NCI-H1092 treated with DMSO at 0.1 percent for 48 hours (cell line): Measurements from ENCODE around the gene ACBD3.

Source experiments
- DNase-seq: peaks from one replicate; lab custom pipeline; 2025; lab: John Stamatoyannopoulos, UW

ACBD3 gene

GRCh38 chr1:226201029-226201593 is 14.6 kb upstream of the ACBD3 start:
- no peak for DNase-seq

GRCh38 chr1:226199971-226200370 is 13.4 kb upstream of the ACBD3 start:
- no peak for DNase-seq

GRCh38 chr1:226195144-226195543 is 8.6 kb upstream of the ACBD3 start:
- DNase-seq: no peak

- DNase-seq: no peak
These were observed 839 bp upstream of the ACBD3 start for GRCh38 chr1:226187380-226187779.

GRCh38 chr1:226187019-226187322 is 430 bp upstream of the ACBD3 start:
- no peak for DNase-seq

- DNase-seq: no peak
These were observed 1.2 kb downstream of the ACBD3 start for GRCh38 chr1:226185141-226186036.

- DNase-seq: peak; percentile 8
These were observed 4.4 kb downstream of the ACBD3 start for GRCh38 chr1:226181996-226182714.

GRCh38 chr1:226176870-226177269 is 9.7 kb downstream of the ACBD3 start:
- no peak for DNase-seq

GRCh38 chr1:226172589-226172988 is 14.0 kb downstream of the ACBD3 start:
- no peak for DNase-seq

GRCh38 chr1:226166341-226166740 is 20.2 kb downstream of the ACBD3 start:
- no peak for DNase-seq

GRCh38 chr1:226164154-226164553 is 22.4 kb downstream of the ACBD3 start:
- DNase-seq: no peak

GRCh38 chr1:226162898-226163297 is 23.6 kb downstream of the ACBD3 start:
- DNase-seq: no peak

GRCh38 chr1:226158983-226159382 is 27.6 kb downstream of the ACBD3 start:
- DNase-seq: no peak

GRCh38 chr1:226158457-226158856 is 28.1 kb downstream of the ACBD3 start:
- no peak for DNase-seq

- no peak for DNase-seq
These were observed 28.7 kb downstream of the ACBD3 start for GRCh38 chr1:226157761-226158316.

GRCh38 chr1:226154593-226154992 is 31.9 kb downstream of the ACBD3 start:
- DNase-seq: no peak

GRCh38 chr1:226149806-226150205 is 36.7 kb downstream of the ACBD3 start:
- no peak for DNase-seq

GRCh38 chr1:226148121-226148648 is 38.4 kb downstream of the ACBD3 start:
- DNase-seq: no peak

- no peak for DNase-seq
These were observed 42.5 kb downstream of the ACBD3 start for GRCh38 chr1:226144045-226144444.

GRCh38 chr1:226135709-226136108 is 50.8 kb downstream of the ACBD3 start:
- DNase-seq: peak; percentile 84

- DNase-seq: peak; percentile 97
These were observed 51.4 kb downstream of the ACBD3 start for GRCh38 chr1:226135059-226135651.
